HG02623 (cell line): ENCODE measurements around the gene MAP4K1.
A peak's percentile ranks its signal among the peaks of the same experiment; 100 is the strongest.
"Not testable (repeated sequence)": the region's sequence is repeated elsewhere in the genome, so short reads cannot be mapped to it uniquely, and the experiment has no call there.

Source experiments
- ATAC-seq: cut with Tn5 transposase; IDR thresholded peaks from one replicate; pipeline ENCODE4 v1.9.1; 2021; ENCODE audit warnings: moderate library complexity; ENCODE audit not compliant: unreplicated experiment

The MAP4K1 gene

DNA sequence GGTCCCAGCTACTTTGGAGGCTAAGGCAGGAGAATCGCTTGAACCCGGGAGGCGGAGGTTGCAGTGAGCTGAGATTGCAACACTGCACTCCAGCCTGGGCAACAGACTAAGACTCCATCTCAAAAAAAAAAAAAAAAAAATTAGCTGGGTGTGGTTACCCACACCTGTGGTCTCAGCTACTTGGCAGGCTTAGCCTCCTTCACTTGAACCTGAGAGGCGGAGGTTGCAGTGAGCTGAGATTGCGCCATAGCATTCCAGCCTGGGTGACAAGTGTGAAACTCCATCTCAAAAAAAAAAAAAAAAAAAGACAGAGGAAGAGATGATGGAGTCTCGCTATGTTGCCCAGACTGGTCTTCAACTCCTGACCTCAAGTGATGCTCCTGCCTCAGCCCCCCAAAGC lies 38.4 kb downstream of the MAP4K1 start:
- not testable (repeated sequence) for ATAC-seq

GRCh38 chr19:38577826-38578225 lies 39.9 kb downstream of the MAP4K1 start:
- no peak for ATAC-seq

DNA sequence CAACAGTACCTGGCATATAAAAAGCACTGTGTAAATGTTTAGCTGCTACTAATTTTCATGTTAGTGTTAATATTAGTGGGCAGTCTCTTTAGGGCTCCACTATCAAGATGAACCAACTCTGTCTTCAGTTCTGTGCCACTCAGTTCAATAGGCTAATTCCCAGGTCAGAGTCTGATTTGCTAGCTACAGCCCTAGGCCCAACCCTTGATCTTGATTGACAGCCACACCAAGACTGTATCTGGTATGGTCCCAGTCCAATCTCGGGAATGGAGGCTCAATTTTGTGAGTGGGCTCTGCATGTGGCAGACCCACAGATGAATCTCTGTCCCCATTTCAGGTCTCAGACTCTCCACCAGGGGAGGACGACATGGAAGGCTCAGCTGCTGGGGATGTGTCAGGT lies 46.1 kb downstream of the MAP4K1 start:
- no peak for ATAC-seq

- ATAC-seq, result no peak
These were observed 48.3 kb downstream of the MAP4K1 start for GRCh38 chr19:38569368-38569983.

DNA sequence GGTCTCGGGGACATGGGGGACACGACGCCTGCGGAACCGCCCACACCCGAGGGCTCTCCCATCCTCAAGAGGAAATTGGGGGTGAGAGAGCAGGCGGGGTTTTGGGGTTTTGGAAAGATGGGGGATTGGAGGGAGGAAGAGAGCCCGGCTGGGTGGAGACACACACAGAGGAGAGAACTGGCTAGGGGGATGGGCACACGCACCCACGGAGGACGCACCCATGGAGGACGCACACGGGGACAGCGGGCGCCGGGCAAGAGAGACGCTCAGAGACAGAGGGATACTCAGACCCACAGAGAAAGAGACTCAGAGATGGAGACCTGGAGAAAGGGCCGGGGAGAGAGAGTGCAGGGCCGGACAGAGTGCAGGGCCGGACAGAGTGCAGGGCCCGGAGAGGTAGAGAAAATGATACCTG lies 52.1 kb downstream of the MAP4K1 start:
- no peak for ATAC-seq

- no peak for ATAC-seq
These were observed 52.6 kb downstream of the MAP4K1 start for GRCh38 chr19:38564981-38565690.

GRCh38 chr19:38563475-38563874 lies 54.3 kb downstream of the MAP4K1 start:
- no peak for ATAC-seq

- no peak for ATAC-seq
These were observed 55.7 kb downstream of the MAP4K1 start for GRCh38 chr19:38562096-38562495.

DNA sequence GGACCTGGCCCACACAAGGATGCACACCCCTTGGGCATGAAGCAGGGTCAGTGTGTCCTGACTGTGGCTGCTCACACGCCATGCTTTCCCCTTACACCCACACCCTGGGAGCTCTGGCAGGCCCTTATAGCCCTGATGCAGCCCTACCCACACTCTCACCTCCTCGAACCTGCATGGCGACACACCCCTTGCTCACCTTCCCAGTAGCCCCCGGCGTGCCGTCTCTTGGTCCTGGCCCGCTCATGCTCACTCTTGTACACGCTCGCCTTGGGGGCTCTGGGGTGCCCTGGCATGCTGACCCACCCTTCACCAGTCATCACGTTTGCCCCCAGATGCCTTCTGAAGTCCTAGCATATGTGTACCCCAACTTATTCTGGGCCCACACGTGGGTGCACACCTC lies 56.1 kb downstream of the MAP4K1 start:
- ATAC-seq, result no peak

DNA sequence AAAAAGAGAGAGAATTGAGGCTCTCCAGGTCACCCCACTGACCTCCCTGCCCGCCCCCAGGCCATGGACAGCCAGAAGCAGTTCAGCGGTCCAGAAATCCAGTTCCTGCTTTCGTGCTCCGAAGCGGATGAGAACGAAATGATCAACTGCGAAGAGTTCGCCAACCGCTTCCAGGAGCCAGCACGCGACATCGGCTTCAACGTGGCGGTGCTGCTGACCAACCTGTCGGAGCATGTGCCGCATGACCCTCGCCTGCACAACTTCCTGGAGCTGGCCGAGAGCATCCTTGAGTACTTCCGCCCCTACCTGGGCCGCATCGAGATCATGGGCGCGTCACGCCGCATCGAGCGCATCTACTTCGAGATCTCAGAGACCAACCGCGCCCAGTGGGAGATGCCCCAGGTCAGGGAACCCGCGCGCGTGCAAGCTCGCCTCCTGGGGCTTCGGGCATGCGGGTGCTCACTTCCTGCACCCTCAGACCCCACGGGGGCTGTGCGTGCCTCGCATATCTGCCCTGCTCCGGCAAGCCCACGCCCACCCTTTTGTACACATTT lies 56.6 kb downstream of the MAP4K1 start:
- no peak for ATAC-seq

DNA sequence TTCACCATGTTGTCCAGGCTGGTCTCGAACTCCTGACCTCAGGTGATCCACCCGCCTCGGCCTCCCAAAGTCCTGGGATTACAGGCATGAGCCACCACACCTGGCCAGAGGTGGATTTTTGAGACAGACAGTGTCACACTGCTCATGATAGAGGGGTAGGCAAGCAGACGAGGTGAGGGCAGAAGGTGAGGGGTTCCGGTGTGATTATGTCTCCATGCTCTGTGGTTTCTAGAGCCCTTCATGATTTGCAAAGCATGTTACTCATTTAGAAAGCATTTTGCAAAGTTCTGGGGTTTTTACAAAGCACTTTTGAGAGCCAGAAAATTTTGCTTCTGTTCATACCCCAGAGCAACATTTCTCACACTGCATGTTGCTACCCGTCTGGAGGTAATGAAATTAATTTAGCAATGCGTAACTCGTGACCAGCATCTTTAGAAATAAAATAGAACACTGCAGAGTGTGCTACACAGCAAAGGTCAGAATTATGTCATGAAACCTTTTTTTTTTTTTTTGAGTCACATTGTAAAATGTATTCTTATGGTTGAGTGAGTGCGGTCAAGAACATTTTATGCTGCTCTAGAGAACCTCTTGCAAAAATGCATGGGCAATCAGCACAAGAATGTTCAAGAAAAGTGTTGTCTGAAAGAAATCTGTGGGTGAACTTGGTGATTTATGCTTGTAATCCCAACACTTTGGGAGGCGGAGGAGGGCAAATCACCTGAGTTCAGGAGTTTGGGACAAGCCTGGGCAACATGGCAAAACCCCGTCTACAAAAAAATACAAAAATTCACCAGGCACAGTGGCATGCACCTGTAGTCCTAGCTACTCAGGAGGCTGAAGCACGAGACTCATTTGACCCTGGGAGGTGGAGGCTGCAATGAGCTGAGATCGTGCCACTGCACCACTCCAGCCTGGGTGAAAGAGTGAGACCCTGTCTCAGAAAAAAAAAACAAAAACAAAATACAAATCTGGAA lies 58.0 kb downstream of the MAP4K1 start:
- peak; percentile 64 for ATAC-seq

GRCh38 chr19:38558933-38559332 lies 58.8 kb downstream of the MAP4K1 start:
- not testable (repeated sequence) for ATAC-seq

DNA sequence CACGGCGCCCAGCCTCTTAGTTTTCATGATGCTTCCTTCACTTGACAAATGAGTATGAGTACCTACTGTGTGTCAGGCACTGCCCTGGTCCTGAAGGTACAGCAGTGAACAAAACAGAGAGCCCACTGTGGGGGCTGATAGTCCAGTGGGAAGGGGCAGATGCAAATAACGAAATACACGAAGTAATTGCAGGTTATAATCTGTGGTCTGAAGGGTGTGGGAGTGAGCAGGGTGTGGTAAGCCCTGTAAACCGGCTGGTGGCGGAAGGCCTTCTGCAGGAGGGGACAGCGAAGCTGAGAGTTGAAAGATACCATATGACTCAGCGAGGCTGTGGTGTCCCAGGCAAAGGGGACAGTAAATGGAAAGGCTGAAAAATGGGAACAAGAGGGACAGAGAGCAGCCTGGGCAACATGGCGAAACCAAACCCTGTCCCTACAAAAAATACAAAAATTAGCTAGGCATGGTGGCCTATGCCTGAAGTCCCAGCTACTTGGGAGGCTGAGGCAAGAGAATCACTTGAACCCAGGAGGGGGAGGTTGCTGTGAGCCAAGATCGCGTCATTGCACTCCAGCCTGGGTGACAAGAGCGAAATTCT lies 60.5 kb downstream of the MAP4K1 start:
- peak; percentile 43 for ATAC-seq

DNA sequence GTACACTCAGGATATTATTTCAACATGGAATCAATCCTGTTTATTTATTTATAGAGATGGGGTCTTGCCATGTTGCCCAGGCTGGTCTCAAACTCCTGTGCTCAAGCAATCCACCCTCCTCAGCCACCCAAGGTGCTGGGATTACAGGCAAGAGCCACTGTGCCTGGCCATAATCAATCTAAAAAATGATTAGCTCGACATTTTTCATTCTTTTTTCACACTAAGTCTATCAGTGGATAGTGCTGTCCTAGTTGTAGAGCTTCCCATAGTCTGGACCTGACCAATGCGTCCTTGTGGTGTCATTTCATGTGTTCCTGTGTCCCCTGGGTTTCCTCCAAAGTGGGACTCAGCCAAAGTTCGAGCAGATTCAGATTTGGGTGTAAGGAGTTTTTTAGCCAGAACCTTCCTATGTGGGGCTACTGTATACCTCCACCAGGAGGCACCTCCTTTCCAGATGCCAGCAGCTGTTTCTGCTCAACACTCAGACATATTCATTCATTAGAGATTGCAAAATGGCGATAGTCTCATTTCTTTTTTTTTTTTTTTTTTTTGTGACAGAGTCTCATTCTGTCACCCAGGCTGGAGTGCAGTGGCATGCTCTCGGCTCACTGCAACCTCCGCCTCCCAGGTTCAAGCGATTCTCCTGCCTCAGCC lies 61.1 kb downstream of the MAP4K1 start:
- no peak for ATAC-seq

- no peak for ATAC-seq
These were observed 62.6 kb downstream of the MAP4K1 start for GRCh38 chr19:38555200-38555599.

GRCh38 chr19:38554676-38555141 lies 63.0 kb downstream of the MAP4K1 start:
- no peak for ATAC-seq

GRCh38 chr19:38553239-38553638 lies 64.5 kb downstream of the MAP4K1 start:
- not testable (repeated sequence) for ATAC-seq

DNA sequence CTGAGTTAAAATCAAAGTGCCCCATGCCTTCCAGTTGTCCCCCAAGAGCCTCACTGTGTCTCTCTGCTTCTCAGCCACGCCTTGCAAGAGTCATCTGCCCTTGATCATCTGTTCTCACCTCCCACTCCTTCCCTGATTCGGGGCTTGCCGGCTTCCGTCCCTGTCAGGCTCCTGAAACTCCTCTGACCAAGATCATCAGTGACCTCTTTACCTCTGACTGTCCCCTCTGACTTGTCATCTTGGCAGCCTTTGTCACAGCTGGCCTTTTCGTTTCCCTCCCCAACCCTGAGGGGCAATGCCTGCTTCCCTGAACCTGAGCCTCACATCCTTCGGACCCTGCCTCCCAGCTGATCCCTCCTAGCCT lies 66.3 kb downstream of the MAP4K1 start:
- no peak for ATAC-seq

- no peak for ATAC-seq
These were observed 67.4 kb downstream of the MAP4K1 start for GRCh38 chr19:38550376-38550775.

GRCh38 chr19:38549942-38550341 lies 67.8 kb downstream of the MAP4K1 start:
- no peak for ATAC-seq
